ENCODE results near the gene FBXL14.

Gene FBXL14

DNA sequence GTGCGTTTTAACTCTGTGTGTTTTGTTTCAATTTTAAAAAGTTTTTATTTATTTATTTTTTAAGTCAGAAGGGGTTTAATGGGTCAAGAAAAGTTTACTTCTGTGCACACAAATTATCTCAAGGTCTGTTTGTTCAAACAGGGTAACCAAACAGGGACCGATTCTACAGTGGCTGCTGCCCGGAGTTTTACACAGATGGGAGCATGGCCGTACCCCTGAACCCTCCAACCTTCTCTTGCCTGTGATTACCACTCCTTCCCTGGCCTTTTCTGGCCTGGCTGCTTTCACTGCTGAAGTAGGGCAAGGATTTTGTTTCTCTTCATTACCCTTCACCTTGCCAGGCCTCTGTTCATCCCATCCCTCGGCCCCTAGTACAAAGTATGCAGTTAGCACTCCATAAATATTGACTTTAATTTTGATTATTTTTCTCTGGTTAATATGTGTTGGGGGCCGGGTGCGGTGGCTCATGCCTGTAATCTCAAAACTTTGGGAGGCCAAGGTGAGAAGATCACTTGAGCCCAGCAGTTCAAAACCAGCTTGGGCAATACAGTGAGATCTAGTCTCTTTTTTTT lies 15.8 kb upstream of the FBXL14 start:
- TF ChIP-seq, protein P1, sequence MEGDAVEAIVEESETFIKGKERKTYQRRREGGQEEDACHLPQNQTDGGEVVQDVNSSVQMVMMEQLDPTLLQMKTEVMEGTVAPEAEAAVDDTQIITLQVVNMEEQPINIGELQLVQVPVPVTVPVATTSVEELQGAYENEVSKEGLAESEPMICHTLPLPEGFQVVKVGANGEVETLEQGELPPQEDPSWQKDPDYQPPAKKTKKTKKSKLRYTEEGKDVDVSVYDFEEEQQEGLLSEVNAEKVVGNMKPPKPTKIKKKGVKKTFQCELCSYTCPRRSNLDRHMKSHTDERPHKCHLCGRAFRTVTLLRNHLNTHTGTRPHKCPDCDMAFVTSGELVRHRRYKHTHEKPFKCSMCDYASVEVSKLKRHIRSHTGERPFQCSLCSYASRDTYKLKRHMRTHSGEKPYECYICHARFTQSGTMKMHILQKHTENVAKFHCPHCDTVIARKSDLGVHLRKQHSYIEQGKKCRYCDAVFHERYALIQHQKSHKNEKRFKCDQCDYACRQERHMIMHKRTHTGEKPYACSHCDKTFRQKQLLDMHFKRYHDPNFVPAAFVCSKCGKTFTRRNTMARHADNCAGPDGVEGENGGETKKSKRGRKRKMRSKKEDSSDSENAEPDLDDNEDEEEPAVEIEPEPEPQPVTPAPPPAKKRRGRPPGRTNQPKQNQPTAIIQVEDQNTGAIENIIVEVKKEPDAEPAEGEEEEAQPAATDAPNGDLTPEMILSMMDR (IDR thresholded peaks at IDR 0.05; ENCODE audit: insufficient read depth, low read length, poor library complexity, severe bottlenecking), result no peak
- H3K4me3 ChIP-seq (replicated peaks; ENCODE audit: low read depth, low read length), result no peak overlapping the region
- no peak for DNase-seq (ENCODE audit: extremely low read depth, insufficient read length)
- no peaks in the 10 kb centered on the region for H3K36me3 ChIP-seq (ENCODE audit: control insufficient read depth, insufficient read depth, low read length)
- H3K27me3 ChIP-seq (replicated peaks; ENCODE audit: control insufficient read depth, insufficient read depth, low read length), result no peaks in the 10 kb centered on the region

DNA sequence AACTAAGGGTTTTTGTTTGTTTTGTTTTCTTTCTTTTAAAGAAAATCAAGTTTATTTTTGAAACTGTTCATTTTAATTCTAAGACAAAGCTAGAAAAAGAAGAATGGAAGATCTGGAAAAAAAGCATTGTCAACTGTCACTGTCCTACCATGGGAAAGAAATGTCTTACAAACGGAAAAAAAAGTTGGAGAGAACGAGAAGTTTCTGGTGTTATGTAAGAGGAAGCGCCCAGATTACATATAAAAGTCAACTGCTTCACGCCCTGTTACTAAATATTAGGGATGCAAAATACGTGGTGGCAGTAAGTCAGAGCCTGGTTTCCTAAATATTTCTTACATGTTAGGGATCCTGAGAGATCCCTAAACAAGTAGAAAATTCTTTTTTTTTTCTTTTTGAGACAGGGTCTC lies 14.3 kb upstream of the FBXL14 start:
- H3K36me3 ChIP-seq (ENCODE audit: control insufficient read depth, insufficient read depth, low read length), result no peaks in the 10 kb centered on the region
- no peak overlapping the region for H3K4me3 ChIP-seq (replicated peaks; ENCODE audit: low read depth, low read length)
- no peak for DNase-seq (ENCODE audit: extremely low read depth, insufficient read length)
- no peaks in the 10 kb centered on the region for H3K27me3 ChIP-seq (replicated peaks; ENCODE audit: control insufficient read depth, insufficient read depth, low read length)
- TF ChIP-seq, protein P1 (IDR thresholded peaks at IDR 0.05; ENCODE audit: insufficient read depth, low read length, poor library complexity, severe bottlenecking), result no peak

DNA sequence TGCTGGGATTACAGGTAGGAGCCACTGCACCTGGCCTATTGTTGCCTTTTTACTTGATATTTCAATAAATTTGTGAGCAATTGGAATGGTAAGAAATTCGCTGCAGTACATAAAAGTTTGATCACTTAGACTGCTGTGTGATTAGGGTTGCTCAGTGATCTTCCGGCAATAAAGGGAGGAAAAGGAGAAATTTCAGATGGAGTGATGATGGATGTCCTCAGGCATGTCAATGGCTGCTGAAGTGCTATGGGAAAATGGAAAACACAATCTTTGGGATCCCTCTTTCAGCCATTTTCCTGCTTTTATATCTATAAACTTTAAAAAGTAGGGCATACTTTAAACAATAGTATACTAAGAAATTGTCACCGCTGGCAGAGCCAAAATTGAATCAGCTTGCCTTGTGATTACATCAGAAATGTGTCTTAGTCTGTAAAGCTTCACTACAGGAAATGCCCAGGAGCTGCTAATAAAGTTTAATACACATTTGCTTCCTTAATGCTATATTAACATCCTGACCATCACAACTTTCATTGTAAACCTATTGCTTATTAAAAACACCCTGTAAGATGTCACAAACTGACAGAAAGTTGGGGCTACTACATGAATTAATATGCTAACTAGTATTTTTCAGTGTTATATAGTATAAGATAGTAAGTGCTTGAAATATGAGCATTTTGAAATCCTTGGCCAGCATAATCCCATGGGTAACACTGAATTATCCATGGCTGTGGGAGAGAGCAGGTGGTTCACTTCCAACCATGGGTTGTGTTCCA lies 13.7 kb upstream of the FBXL14 start:
- no peaks in the 10 kb centered on the region for H3K27me3 ChIP-seq (replicated peaks; ENCODE audit: control insufficient read depth, insufficient read depth, low read length)
- no peak for DNase-seq (ENCODE audit: extremely low read depth, insufficient read length)
- TF ChIP-seq, protein P1 (IDR thresholded peaks at IDR 0.05; ENCODE audit: insufficient read depth, low read length, poor library complexity, severe bottlenecking), result no peak
- no peak overlapping the region for H3K4me3 ChIP-seq (replicated peaks; ENCODE audit: low read depth, low read length)
- H3K36me3 ChIP-seq (ENCODE audit: control insufficient read depth, insufficient read depth, low read length), result no peaks in the 10 kb centered on the region

DNA sequence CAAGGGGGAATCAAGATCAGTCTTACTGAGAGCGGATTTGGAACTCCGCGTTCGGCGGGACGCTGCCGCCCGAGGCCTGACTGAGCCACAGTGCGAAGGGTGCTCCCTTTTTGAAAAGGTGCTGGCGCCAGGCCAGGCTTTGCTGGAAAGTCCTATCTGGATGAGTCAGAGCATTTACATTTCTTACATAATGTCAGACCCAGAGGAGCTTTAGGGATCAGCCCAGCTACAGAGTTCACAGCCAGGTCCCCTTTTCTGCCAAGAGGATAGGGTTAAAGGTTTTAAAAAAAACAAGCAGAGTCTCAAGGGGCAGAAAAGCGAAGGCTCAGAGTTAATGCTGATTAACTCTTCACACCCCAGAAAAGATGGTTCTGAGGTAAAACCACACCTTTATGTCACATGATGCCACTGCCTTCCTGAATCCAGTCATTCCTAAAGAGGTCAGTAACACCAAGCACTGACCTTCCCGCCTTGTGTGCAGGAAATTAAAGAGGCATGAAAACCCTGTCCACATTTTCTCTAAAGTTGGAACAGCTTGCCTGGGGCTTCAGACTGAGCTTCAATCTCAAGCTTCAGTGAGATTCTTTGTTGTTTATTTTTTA lies 11.7 kb upstream of the FBXL14 start:
- TF ChIP-seq, protein P1 (IDR thresholded peaks at IDR 0.05; ENCODE audit: insufficient read depth, low read length, poor library complexity, severe bottlenecking), result no peak
- Histone ChIP-seq H3K4me3 (replicated peaks; ENCODE audit: low read depth, low read length) (no peak overlapping the region; the same call in 1 of the 2 replicates), H3K36me3 (ENCODE audit: control insufficient read depth, insufficient read depth, low read length) (no peaks in the 10 kb centered on the region), H3K27me3 (replicated peaks; ENCODE audit: control insufficient read depth, insufficient read depth, low read length) (no peaks in the 10 kb centered on the region)
- peak; percentile 82 for DNase-seq (ENCODE audit: extremely low read depth, insufficient read length)

DNA sequence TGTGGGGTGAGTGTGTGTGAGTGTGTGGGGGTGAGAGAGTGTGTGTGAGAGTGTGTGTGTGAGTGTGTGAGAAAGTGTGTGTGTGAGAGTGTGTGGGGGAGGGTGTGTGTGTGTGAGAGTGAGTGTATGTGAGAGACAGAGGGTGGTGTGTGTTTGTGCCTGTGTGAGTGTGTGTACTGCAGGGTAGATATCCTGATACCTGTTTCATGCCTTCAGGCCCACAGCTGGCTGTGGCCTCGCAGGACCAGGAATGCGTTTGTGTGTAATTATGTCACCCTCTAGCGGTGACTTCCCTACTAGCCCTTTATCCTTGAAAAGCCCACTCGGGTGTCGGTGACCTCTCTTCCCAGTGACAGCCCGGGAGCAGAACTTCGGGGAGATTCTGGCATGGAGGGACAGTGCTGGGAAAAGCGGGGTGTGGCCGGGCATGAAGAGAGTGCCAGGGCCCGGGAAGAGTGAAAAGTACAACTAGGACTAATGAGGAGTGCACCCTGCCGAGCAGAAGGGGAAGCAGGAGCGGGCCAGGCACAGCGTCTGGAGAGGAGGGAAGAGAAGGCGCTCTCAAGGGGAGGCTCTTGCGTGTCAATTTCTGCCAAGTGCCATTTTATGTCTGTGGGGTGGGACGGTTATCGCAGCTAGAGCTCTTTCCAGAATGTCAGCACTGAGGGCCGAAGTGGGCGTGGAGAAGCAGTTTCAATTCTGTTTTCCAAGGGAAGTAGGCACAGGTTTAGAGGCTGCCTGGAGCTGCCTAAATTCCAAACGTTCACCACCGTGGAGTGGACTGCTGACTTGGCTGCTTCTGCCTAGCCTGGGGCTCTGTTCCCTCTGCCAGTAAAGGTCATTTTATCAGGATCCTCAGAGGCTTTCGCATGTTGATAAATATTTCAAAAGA lies 11.0 kb upstream of the FBXL14 start:
- TF ChIP-seq, protein P1 (IDR thresholded peaks at IDR 0.05; ENCODE audit: insufficient read depth, low read length, poor library complexity, severe bottlenecking), result peak; percentile 74
- DNase-seq (ENCODE audit: extremely low read depth, insufficient read length), result peak; percentile 54
- no peaks in the 10 kb centered on the region for H3K36me3 ChIP-seq (ENCODE audit: control insufficient read depth, insufficient read depth, low read length)
- no peaks in the 10 kb centered on the region for H3K27me3 ChIP-seq (replicated peaks; ENCODE audit: control insufficient read depth, insufficient read depth, low read length)
- H3K4me3 ChIP-seq (replicated peaks; ENCODE audit: low read depth, low read length), result peak overlapping the region; percentile 39
